A549 (cell line): ENCODE measurements around the gene AGRN. TPM values are rescaled to one million over a fixed set of nuclear protein-coding genes. Genes with fewer than 3 reads are reported as not detected.

Experiments used
- ATAC-seq, 2 experiments: fragments of 200-7000 bp in 1 of 2; fragments of >200 bp in 1 of 2; cut with Nextera tagmentation in 1 of 2; cut with Tn5 transposase in 1 of 2; 3 replicates each; pipeline versions ENCODE4 v1.8.0 to v1.9.1; 2018 to 2020; ENCODE audit warnings: mild to moderate bottlenecking in 1 of 2, moderate library complexity in 1 of 2
- CTCF ChIA-PET: fragments of 300-600 bp; sonication (Branson Sonifier 250); formaldehyde crosslinking; extraction: SDS; loops from one replicate; lab custom pipeline; 2021; ENCODE audit warnings: antibody characterized with exemption, inconsistent platforms; lab: Yijun Ruan, JAX
- POLR2A ChIA-PET: fragments of 350-600 bp; formaldehyde crosslinking; extraction: SDS; loops from one replicate; lab custom pipeline; 2021; ENCODE audit warnings: antibody characterized with exemption, inconsistent platforms; lab: Yijun Ruan, JAX
- DNase-seq, 2 experiments: peaks; one replicate each; pipeline versions ENCODE4 v3.0.0 to v3.0.0-alpha.2; 2011 to 2016; ENCODE audit warnings: low read depth in 1 of 2, low spot score in 1 of 2
- FAIRE-seq: peaks from 2 replicates; lab custom pipeline; 2011; peaks lifted over from hg19 to GRCh38; lab: Jason Lieb, UNC
- H3K27ac ChIP-seq, 2 experiments: fragments of >200 bp; sonication (Bioruptor Twin); formaldehyde crosslinking; 3 replicates each; pipeline ENCODE4 v1.5.1; 2016 to 2017
- H3K4me1 ChIP-seq: fragments of >200 bp; sonication (Bioruptor Twin); formaldehyde crosslinking; 3 replicates; pipeline ENCODE4 v1.6.1; 2016
- H3K4me2 ChIP-seq: fragments of >200 bp; sonication (Bioruptor Twin); formaldehyde crosslinking; 3 replicates; pipeline ENCODE4 v1.6.1; 2016
- H3K4me3 ChIP-seq: fragments of >200 bp; sonication (Bioruptor Twin); formaldehyde crosslinking; 3 replicates; pipeline ENCODE4 v1.5.1; 2016
- H3K9me3 ChIP-seq: fragments of >200 bp; sonication (Bioruptor Twin); formaldehyde crosslinking; 3 replicates; pipeline ENCODE4 v1.6.1; 2016
- BHLHE40 ChIP-seq: IDR thresholded peaks from 2 replicates; pipeline ENCODE4 v1.6.1; 2012; ENCODE audit warnings: low read depth, low read length, inconsistent platforms
- CEBPB ChIP-seq, 2 experiments: fragments of >200 bp in 1 of 2; sonication (Bioruptor Twin) in 1 of 2; formaldehyde crosslinking in 1 of 2; IDR thresholded peaks; 2 replicates each; pipeline ENCODE4 v1.6.1; 2012 to 2016
- CHD4 ChIP-seq: fragments of 200-600 bp; sonication (generic); IDR thresholded peaks from 2 replicates; pipeline ENCODE4 v1.6.1; 2016; ENCODE audit warnings: antibody characterized with exemption, mild to moderate bottlenecking, borderline replicate concordance
- EHMT2 ChIP-seq: fragments of 200-600 bp; sonication (generic); IDR thresholded peaks from 2 replicates; pipeline ENCODE4 v1.6.1; 2016; ENCODE audit warnings: antibody characterized with exemption, low read depth, mild to moderate bottlenecking, moderate library complexity
- EP300 ChIP-seq, 2 experiments: fragments of >200 bp; sonication (Bioruptor Twin); formaldehyde crosslinking; IDR thresholded peaks; 2 replicates in 1 of 2; 3 replicates in 1 of 2; pipeline ENCODE4 v1.6.1; 2016 to 2017
- ESRRA ChIP-seq: fragments of 150-350 bp; IDR thresholded peaks from 2 replicates; pipeline ENCODE4 v1.6.1; 2014; ENCODE audit warnings: mild to moderate bottlenecking, low read length, borderline replicate concordance
- FOSB ChIP-seq: fragments of 250-450 bp; sonication (Bioruptor Pico); IDR thresholded peaks from 2 replicates; pipeline ENCODE4 v1.5.0; 2020; ENCODE audit warnings: mild to moderate bottlenecking, moderate library complexity
- FOXS1 ChIP-seq: fragments of 250-450 bp; sonication (Bioruptor Pico); IDR thresholded peaks from 2 replicates; pipeline ENCODE4 v1.5.0; 2020; ENCODE audit warnings: mild to moderate bottlenecking, moderate library complexity
- HOXB13 ChIP-seq: fragments of 250-450 bp; sonication (Bioruptor Pico); IDR thresholded peaks from 2 replicates; pipeline ENCODE4 v1.5.0; 2020; ENCODE audit warnings: low read depth, mild to moderate bottlenecking, moderate library complexity
- MAFK ChIP-seq: fragments of 450-650 bp; IDR thresholded peaks from 2 replicates; pipeline ENCODE4 v1.6.1; 2014; ENCODE audit not compliant: partially characterized antibody
- RFX5 ChIP-seq: fragments of 450-650 bp; IDR thresholded peaks from 2 replicates; pipeline ENCODE4 v1.7.1; 2014; ENCODE audit warnings: antibody characterized with exemption, mild to moderate bottlenecking, moderate library complexity
- SREBF2 ChIP-seq: fragments of 450-650 bp; IDR thresholded peaks from 2 replicates; pipeline ENCODE4 v1.6.1; 2014; ENCODE audit warnings: mild to moderate bottlenecking, moderate library complexity
- ZFP36 ChIP-seq: fragments of 450-650 bp; IDR thresholded peaks from 2 replicates; pipeline ENCODE4 v1.6.1; 2014; ENCODE audit warnings: borderline replicate concordance; ENCODE audit not compliant: partially characterized antibody
- ZNF302 ChIP-seq: fragments of 250-450 bp; sonication (Bioruptor Pico); IDR thresholded peaks from 2 replicates; pipeline ENCODE4 v1.9.0; 2021; ENCODE audit warnings: inconsistent platforms, mild to moderate bottlenecking, moderate library complexity
- WGBS: methylation state at CpG from one replicate; pipeline ENCODE4 v1.1.6; 2017; ENCODE audit errors: missing lambda C conversion rate; 5-methylcytosine and 5-hydroxymethylcytosine counted together
- polyA plus RNA-seq, 4 experiments: library from polyadenylated mRNA; depleted of rRNA in 3 of 4; stranded (reverse); fragments of >200 nt; fragmentation: RNase III in 1 of 4; extraction: RNeasy Plus Mini Kit Qiagen cat#74134 plus additional on column Dnase treatment in 1 of 4; gene quantifications; 2 replicates in 3 of 4; 3 replicates in 1 of 4; pipeline ENCODE4 v1.2.3, GENCODE V29; 2011 to 2017
- TF ChIP-seq, protein P1 (sequence below): IDR thresholded peaks from 2 replicates; pipeline ENCODE4 v1.6.1; 2012
- TF ChIP-seq, protein P2 (sequence below): IDR thresholded peaks from 2 replicates; pipeline ENCODE4 v1.6.1; 2012; ENCODE audit warnings: low read depth, borderline replicate concordance
- TF ChIP-seq, protein P3 (sequence below): fragments of >200 bp; sonication (Bioruptor Twin); formaldehyde crosslinking; IDR thresholded peaks from 2 replicates; pipeline ENCODE4 v1.6.1; 2016
- TF ChIP-seq, protein P4 (sequence below): fragments of 450-650 bp; IDR thresholded peaks from 2 replicates; pipeline ENCODE4 v1.6.1; 2014; ENCODE audit warnings: antibody characterized with exemption

Gene AGRN
- polyA plus RNA-seq, 2 of the 4 experiments (the other 2 are of a cell fraction): 23.9 to 90.9 TPM

DNA sequence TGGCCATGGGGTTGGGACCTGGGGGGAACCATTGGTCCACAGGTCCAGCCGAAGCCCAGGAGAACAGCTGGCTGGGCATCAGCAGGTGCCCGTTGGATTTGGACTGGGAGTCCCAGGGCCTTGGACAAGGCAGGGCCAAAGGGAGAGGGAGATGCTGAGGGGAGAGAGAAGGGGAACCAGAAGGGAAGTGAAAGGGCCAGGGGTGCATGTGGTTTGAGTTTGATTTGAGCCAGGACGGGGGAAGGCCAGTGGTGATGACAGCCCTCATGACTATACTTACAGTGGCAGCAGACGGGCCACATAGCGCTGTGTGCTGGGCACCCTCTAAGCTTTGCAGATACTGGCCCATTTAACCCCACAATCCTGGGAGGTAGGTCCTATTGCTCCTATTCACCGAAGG, 18.8 kb downstream of the AGRN start:
- Histone ChIP-seq H3K4me3 (no peak overlapping the region), H3K27ac (no peak overlapping the region), H3K9me3 (no peaks in the 10 kb centered on the region), H3K4me1 (peaks cover 9% of the 10 kb centered on the region), H3K4me2 (no peak overlapping the region)
- TF ChIP-seq, protein P1, sequence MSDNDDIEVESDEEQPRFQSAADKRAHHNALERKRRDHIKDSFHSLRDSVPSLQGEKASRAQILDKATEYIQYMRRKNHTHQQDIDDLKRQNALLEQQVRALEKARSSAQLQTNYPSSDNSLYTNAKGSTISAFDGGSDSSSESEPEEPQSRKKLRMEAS: no peak
- TF ChIP-seq ZNF302 (CRISPR knock-in tag) (no peak), EP300 (IDR thresholded peaks at IDR 0.05) (no peak), CHD4 (no peak), HOXB13 (CRISPR knock-in tag) (no peak), RFX5 (no peak), SREBF2 (no peak), ESRRA (no peak), MAFK (no peak), FOXS1 (CRISPR knock-in tag) (no peak)
- TF ChIP-seq, protein P2, sequence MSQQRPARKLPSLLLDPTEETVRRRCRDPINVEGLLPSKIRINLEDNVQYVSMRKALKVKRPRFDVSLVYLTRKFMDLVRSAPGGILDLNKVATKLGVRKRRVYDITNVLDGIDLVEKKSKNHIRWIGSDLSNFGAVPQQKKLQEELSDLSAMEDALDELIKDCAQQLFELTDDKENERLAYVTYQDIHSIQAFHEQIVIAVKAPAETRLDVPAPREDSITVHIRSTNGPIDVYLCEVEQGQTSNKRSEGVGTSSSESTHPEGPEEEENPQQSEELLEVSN: no peak
- TF ChIP-seq, protein P3, sequence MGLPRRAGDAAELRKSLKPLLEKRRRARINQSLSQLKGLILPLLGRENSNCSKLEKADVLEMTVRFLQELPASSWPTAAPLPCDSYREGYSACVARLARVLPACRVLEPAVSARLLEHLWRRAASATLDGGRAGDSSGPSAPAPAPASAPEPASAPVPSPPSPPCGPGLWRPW: no peak
- ChIA-PET POLR2A (no interaction called here), CTCF (interaction anchor here (1.4 to 4.7 kb wide), 7 partner anchors 13 to 56 kb away, joined by 4 to 32 read pairs (median 6); partner anchors contain the start of gene ISG15)
- DNase-seq (no peak), ATAC-seq (no peak), FAIRE-seq (no peak)
- WGBS: 95% methylated on average over 6 of the region's 6 CpGs

DNA sequence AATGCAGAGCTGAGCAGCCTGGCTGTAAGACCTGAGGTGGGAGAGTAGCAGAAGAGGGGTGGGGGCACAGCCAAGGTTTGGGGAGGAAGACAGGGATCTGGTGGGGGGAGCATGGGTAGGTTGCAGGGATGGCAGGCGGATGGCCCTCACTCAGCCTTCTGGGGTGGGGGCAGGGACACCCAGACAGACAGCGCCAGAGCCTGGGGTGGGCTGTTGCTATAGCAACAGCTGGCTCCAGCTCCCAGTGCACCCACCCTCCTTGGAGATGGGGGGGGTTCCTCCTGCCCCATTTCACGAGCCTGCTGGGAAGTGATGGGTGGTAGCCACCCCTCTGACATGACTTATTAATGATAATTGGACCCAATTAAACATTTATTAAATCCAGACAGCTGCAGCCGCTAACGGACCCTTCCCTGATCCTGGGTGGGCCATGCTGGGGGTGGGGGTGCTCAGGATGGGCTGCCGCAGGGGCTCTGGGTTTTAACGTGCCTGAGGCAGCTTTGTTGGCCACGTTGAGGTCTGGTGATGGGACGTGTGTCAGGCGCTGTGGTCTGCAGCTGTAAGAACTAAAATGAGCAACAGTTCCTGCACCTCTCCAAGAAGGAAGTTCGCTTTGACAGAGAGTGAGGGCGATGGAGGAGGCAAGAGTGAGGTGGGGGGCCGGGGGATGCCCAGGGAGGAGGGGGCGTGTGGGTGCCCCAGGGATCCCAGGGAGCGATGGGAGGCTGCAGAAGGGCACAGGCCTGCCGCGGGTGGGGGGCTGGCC, 19.4 kb downstream of the AGRN start:
- Histone ChIP-seq H3K4me3 (no peak overlapping the region), H3K4me2 (no peak overlapping the region; the same call in 2 of the 3 replicates), H3K9me3 (no peaks in the 10 kb centered on the region), H3K4me1 (peaks cover 9% of the 10 kb centered on the region), H3K27ac (no peak overlapping the region)
- DNase-seq: no peak
- ChIA-PET POLR2A (no interaction called here), CTCF (interaction anchor here (1.4 to 4.7 kb wide), 8 partner anchors 14 to 56 kb away, joined by 4 to 32 read pairs (median 6); partner anchors contain the start of gene ISG15)
- no peak for ATAC-seq
- FAIRE-seq: no peak
- 82% methylated on average over 14 of the region's 17 CpGs for WGBS
- TF ChIP-seq ZFP36 (no peak), CHD4 (no peak), EHMT2 (no peak), FOSB (CRISPR knock-in tag) (no peak), ZNF302 (CRISPR knock-in tag) (no peak), BHLHE40 (no peak)
- TF ChIP-seq, protein P4, sequence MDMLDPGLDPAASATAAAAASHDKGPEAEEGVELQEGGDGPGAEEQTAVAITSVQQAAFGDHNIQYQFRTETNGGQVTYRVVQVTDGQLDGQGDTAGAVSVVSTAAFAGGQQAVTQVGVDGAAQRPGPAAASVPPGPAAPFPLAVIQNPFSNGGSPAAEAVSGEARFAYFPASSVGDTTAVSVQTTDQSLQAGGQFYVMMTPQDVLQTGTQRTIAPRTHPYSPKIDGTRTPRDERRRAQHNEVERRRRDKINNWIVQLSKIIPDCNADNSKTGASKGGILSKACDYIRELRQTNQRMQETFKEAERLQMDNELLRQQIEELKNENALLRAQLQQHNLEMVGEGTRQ: no peak

DNA sequence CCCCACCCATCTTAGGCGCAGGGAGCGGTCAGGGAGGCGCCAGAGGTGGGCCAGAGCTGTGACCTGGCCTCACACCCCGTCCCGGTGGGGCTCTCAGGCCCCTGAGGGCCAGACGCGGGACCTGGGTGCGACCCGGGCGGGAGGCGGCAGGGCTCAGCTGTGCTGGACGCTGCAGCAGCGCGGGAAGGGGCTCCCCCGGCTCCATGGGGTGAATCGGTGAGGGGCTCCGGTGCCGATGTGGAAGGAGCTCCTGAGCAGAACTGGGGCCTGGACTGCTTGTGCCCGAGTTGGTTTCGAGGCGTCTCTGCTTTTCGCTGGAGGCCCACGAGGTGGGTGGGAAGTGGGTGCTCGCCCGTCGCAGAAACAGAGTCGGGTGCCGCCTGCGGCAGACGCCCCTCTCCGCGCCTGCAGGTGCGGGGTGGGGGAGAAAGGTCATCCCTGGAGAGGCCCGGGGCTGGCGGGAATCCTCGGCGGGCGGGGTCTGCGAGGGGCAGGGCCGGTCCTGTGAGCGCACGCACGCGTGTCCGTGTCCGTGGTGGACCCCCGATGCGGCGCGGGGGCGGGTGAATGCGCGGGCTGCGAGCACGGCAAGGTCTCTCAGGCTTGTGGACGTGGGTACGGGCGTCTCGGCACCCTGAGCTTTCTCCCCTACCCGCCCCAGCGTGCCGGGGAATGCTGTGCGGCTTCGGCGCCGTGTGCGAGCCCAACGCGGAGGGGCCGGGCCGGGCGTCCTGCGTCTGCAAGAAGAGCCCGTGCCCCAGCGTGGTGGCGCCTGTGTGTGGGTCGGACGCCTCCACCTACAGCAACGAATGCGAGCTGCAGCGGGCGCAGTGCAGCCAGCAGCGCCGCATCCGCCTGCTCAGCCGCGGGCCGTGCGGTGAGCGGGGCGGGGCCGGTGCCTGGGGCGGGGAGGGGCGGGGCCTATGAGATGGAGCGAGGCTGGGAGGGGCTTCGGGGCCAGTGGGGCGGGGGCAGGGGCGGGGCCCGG, 20.4 kb downstream of the AGRN start:
- CTCF ChIA-PET: interaction anchor here (0.6 to 4.7 kb wide), 10 partner anchors 15 to 98 kb away, joined by 3 to 32 read pairs (median 6); partner anchors contain the start of gene ISG15

More for the DNA sequence above, 20.4 kb downstream of the AGRN start:
- 83% methylated on average over 39 of the region's 99 CpGs for WGBS
- peak overlapping the region; percentile 51 for H3K4me2 ChIP-seq
- FAIRE-seq: no peak
- peak; percentile 58 to 79 for ATAC-seq
- peak in 1 of 2 experiments; percentile 74 for DNase-seq
- H3K27ac ChIP-seq: peak overlapping the region in 1 of 2 experiments; percentile 74; a peak in 4 of 6 replicates
- peaks cover 9% of the 10 kb centered on the region for H3K4me1 ChIP-seq
- POLR2A ChIA-PET: no interaction called here
- no peak overlapping the region for H3K4me3 ChIP-seq
- H3K9me3 ChIP-seq: no peaks in the 10 kb centered on the region
- TF ChIP-seq FOSB (CRISPR knock-in tag) (no peak), CEBPB (IDR thresholded peaks at IDR 0.05) (no peak)
